NCI-H69 (cell line): ENCODE data around the gene CCR2.
"Not testable (repeated sequence)": the region's sequence is repeated elsewhere in the genome, so short reads cannot be mapped to it uniquely, and the experiment has no call there.

Experiments used
- DNase-seq: peaks from one replicate; lab custom pipeline; 2025; lab: John Stamatoyannopoulos, UW

The CCR2 gene

GRCh38 chr3:46353647-46354410 is at the start of gene CCR2:
Gene CCR2 (plus strand): TSS chr3:46354111. CDS start chr3:46357528, 3,417 bp downstream.
- no peak for DNase-seq

- no peak for DNase-seq
These were observed 49.2 kb upstream of the CCR2 start for GRCh38 chr3:46304739-46305138.

- no peak for DNase-seq
These were observed 40.9 kb upstream of the CCR2 start for GRCh38 chr3:46312991-46313390.

GRCh38 chr3:46314517-46314916 is 39.4 kb upstream of the CCR2 start:
- no peak for DNase-seq

- no peak for DNase-seq
These were observed 37.7 kb upstream of the CCR2 start for GRCh38 chr3:46316206-46316605.

- no peak for DNase-seq
These were observed 35.5 kb upstream of the CCR2 start for GRCh38 chr3:46318207-46318927.

- DNase-seq, result no peak
These were observed 32.3 kb upstream of the CCR2 start for GRCh38 chr3:46321461-46322104.

- DNase-seq, result no peak
These were observed 29.9 kb upstream of the CCR2 start for GRCh38 chr3:46324036-46324435.

- no peak for DNase-seq
These were observed 28.1 kb upstream of the CCR2 start for GRCh38 chr3:46325645-46326300.

- DNase-seq, result not testable (repeated sequence)
These were observed 23.2 kb upstream of the CCR2 start for GRCh38 chr3:46330676-46331075.

GRCh38 chr3:46334741-46335478 is 19.0 kb upstream of the CCR2 start:
- no peak for DNase-seq

- no peak for DNase-seq
These were observed 18.4 kb upstream of the CCR2 start for GRCh38 chr3:46335541-46335940.

- DNase-seq, result no peak
These were observed 16.0 kb upstream of the CCR2 start for GRCh38 chr3:46337911-46338310.

GRCh38 chr3:46338840-46339239 is 15.1 kb upstream of the CCR2 start:
- no peak for DNase-seq

GRCh38 chr3:46344476-46344875 is 9.4 kb upstream of the CCR2 start:
- DNase-seq, result no peak

- no peak for DNase-seq
These were observed 5.0 kb upstream of the CCR2 start for GRCh38 chr3:46348823-46349482.

- DNase-seq, result no peak
These were observed 4.2 kb upstream of the CCR2 start for GRCh38 chr3:46349484-46350261.

- no peak for DNase-seq
These were observed 3.7 kb upstream of the CCR2 start for GRCh38 chr3:46350262-46350565.

- no peak for DNase-seq
These were observed 2.3 kb upstream of the CCR2 start for GRCh38 chr3:46351646-46352045.

GRCh38 chr3:46353090-46353489 is 821 bp upstream of the CCR2 start:
- DNase-seq, result no peak

GRCh38 chr3:46354478-46354877 is 567 bp downstream of the CCR2 start:
- no peak for DNase-seq
